HG02588 (cell line): Measurements from ENCODE around the gene FSIP1.

Experiments
- ATAC-seq: cut with Tn5 transposase; IDR thresholded peaks from one replicate; pipeline ENCODE4 v1.9.1; 2021; ENCODE audit warnings: mild to moderate bottlenecking, moderate library complexity; ENCODE audit not compliant: unreplicated experiment

FSIP1 gene

GRCh38 chr15:39792844-39793335, 10.2 kb upstream of the FSIP1 start:
- no peak for ATAC-seq

- no peak for ATAC-seq
These were observed 9.6 kb upstream of the FSIP1 start for GRCh38 chr15:39792025-39792843.

- ATAC-seq: no peak
These were observed 7.1 kb upstream of the FSIP1 start for GRCh38 chr15:39789736-39790135.

- ATAC-seq: no peak
These were observed 6.3 kb upstream of the FSIP1 start for GRCh38 chr15:39788800-39789565.

- ATAC-seq: no peak
These were observed 5.5 kb upstream of the FSIP1 start for GRCh38 chr15:39788108-39788507.

GRCh38 chr15:39787479-39787878, 4.8 kb upstream of the FSIP1 start:
- ATAC-seq: no peak

- no peak for ATAC-seq
These were observed 3.9 kb upstream of the FSIP1 start for GRCh38 chr15:39786447-39787056.

- no peak for ATAC-seq
These were observed 3.2 kb upstream of the FSIP1 start for GRCh38 chr15:39785841-39786240.

GRCh38 chr15:39785139-39785538, 2.5 kb upstream of the FSIP1 start:
- no peak for ATAC-seq

GRCh38 chr15:39784638-39785037, 2.0 kb upstream of the FSIP1 start:
- ATAC-seq: no peak

- ATAC-seq: no peak
These were observed 1.5 kb upstream of the FSIP1 start for GRCh38 chr15:39784125-39784524.

- ATAC-seq: no peak
These were observed 691 bp upstream of the FSIP1 start for GRCh38 chr15:39783244-39783820.

- no peak for ATAC-seq
These were observed 706 bp downstream of the FSIP1 start for GRCh38 chr15:39781967-39782302.

GRCh38 chr15:39781147-39781966, 1.3 kb downstream of the FSIP1 start:
- ATAC-seq: no peak

GRCh38 chr15:39778021-39778420, 4.6 kb downstream of the FSIP1 start:
- ATAC-seq: no peak

GRCh38 chr15:39777496-39777895, 5.1 kb downstream of the FSIP1 start:
- no peak for ATAC-seq

GRCh38 chr15:39776068-39776467, 6.6 kb downstream of the FSIP1 start:
- ATAC-seq: no peak

- no peak for ATAC-seq
These were observed 7.9 kb downstream of the FSIP1 start for GRCh38 chr15:39774688-39775267.

- no peak for ATAC-seq
These were observed 11.6 kb downstream of the FSIP1 start for GRCh38 chr15:39770748-39771689.
